Skeletal muscle cell (primary cell): ENCODE measurements around the gene AKR1D1.

Experiments used
- DNase-seq: peaks from one replicate; pipeline ENCODE4 v3.0.0-alpha.2; 2010; ENCODE audit warnings: low read depth
- H3K4me3 ChIP-seq: 2 replicates; pipeline ENCODE4 v1.5.1; 2011; ENCODE audit warnings: low read depth, mild to moderate bottlenecking, control low read depth, low read length, moderate library complexity

Gene AKR1D1

DNA sequence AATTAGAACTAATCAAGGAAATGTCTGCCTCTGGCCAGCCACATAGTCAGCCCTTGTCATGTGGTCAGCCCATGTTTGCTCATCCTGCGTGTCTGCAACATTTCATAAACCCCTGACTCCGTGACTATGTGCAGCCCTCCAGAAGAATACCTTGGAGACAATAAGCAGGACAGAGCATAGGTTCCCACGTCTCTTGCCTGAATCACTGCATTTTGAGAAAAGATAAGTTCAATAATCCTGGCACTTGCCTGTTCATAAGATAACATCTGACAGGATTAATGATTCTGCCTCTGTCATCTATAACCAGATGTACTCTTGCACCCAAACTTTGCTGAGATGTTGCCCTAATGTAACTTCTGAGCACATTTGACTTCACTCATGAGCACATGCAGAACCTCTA lies 78.4 kb downstream of the AKR1D1 start:
- H3K4me3 ChIP-seq, result no peak overlapping the region
- DNase-seq, result no peak

DNA sequence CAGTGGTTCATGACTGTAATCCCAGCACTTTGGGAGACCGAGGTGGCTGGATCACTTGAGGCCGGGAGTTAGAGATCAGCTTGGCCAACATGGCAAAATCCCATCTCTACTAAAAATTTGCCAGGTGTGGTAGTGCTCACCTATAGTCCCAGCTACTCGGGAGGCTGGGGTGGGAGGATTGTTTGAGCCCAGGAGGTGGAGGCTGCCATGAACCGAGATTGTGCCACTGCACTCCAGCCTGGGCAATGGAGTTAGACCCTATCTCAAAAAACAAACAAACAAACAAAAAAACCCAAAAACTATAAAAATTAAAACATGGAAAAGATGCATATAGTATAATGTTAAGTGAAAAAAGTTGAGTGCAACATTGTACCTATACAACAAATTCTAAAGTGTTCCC lies 81.4 kb downstream of the AKR1D1 start:
- no peak for DNase-seq
- H3K4me3 ChIP-seq, result no peak overlapping the region

DNA sequence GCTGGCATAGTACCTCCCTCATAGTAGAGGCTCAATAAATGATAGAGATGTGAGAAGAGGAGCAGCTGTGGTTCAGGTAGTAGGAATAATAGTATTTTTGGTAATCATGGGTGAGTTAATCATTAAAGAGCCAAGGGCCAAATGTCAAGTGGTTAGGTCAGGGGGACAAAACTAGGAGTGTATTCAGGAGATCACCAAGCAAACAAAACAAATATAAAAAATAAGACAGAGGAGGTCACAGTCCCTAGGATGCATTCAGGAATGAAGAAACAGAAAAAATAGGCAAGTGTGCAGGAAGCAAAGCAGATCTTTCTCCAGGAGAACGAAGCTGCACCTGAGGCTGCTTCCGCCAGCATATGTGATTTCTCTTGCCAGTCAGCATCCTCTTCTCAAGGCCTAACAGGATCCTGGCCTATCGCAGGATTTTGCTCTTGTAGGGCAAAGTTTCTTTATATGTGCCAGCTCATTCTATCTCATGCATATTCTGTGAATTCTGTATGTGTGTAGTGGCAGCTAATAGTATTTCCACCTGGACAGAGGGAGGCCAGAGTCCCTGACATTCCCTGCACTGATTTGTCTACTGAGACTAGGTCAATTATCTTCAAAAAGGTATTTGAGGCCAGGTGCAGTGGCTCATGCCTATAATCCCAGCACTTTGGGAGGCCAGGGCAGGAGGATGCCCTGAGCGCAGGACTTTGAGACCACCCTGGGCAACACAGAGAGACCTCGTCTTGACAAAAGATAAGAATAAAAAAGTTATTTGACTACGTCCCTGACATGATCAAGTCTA lies 82.7 kb downstream of the AKR1D1 start:
- no peak overlapping the region for H3K4me3 ChIP-seq

DNA sequence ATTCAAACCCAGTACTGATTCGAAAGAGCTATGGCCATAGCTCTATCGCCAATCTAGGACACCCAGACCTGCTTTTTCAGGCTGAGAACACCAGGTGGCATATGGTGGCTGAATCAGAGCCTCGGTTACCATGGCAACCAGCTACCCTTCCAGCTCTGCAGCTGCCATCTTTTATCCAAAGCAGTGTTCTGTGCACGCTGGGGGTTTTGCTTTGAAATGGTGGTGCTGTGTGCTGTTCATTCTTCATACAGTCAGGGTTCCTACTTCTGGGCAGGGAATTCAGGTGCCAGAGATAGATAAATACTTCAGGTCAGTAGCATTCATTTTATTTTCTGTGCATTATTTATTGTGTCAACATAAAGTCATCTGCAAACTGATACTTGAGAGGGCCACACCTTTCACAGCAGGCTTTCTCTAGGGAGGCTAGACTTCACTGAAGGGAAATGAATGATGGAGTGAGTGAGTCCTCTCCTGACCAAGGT lies 85.4 kb downstream of the AKR1D1 start:
- DNase-seq, result peak; percentile 65
- no peak overlapping the region for H3K4me3 ChIP-seq

More for the DNA sequence above, 82.7 kb downstream of the AKR1D1 start:
- DNase-seq, result no peak

DNA sequence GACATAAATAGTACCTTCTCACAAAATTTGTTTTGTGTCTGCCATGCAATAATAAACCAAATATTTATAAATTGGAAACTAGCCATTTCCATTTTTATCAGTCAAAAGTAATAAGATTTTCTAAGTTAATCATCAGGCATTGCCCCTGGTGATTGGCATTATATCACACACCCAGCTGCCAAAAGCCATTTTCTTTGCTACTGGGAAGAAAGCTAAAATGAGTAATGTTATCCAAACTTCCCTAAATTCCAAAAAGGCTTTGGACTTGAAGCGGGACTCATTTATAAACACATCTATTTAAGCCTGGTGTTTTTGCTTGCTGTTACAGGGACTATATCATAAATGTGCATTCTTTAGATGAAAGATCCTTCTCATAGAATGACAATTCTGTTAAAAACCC lies 86.0 kb downstream of the AKR1D1 start:
- H3K4me3 ChIP-seq, result no peak overlapping the region
- DNase-seq, result no peak

DNA sequence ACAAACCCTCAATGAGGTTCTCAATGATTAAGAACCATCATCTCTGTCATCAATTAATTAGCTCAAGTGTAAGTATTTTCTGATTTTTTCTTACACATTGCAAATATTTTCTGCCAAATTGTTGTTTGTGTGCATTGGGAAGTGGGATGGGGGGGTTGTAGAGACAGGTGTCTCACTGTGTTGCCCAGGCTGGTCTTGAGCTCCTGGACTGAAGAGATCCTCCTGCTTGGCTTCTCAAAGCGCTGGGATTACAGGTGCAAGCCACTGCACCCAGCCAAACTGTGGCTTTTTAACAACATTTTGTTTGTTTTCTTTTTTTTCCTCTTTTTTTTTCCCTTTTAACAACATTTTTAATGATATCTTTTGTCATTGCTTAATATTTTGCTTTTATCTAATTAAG lies 87.5 kb downstream of the AKR1D1 start:
- no peak overlapping the region for H3K4me3 ChIP-seq
- DNase-seq, result no peak

DNA sequence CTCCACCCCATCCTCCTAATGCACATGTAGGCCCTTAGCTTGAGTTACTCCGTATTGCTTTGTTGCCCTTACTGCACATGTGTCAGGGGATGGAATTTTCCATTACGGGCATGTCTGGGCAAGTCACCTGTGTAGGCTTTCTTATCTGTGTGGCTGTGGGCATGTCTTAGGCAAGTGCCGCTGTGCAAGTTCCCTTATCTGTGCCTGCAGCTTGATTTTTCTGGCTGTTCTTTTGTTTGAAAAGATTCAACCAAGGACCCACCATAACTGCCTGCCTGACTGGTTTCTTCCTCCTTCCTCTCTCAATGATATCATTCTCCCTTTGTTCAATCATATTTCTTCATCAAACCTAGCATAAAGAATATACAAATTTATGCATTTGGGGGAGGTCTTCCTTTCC lies 88.5 kb downstream of the AKR1D1 start:
- DNase-seq, result no peak
- no peak overlapping the region for H3K4me3 ChIP-seq

DNA sequence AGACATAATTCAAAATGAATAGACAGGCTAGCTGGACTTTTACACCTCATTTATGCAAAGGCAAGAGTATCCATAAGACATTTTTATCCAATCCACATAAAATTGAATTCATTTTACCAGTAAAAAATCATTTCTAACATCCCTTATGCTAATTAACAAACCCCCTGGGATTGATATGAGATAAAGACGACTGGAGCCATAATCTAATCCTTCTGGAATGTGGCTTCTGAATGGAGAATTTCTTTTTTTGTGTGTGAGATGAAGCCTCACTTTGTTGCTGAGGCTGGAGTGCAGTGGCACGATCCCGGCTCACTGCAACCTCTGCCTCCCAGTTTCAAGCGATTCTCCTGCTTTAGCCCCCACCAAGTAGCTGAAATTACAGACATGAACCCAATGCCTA lies 90.4 kb downstream of the AKR1D1 start:
- no peak overlapping the region for H3K4me3 ChIP-seq
- DNase-seq, result no peak

DNA sequence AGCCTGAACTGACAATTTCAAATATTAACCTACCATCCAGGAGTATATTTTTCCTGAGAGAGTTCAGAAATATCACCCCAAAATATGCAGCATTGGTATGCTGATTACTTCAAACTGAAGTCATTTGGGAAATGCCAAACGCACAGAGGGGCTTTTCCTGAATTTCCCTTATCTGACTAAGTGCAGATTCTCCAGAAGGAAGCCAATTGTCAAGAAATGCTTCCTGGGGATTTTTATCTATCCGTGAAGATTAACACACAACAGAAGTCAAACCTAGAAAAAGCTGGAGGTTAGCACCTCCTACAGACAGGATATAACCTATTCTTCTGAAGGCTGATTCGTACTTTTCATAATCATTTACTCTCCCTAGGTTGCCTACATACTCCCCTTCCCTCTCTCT lies 91.0 kb downstream of the AKR1D1 start:
- H3K4me3 ChIP-seq, result no peak overlapping the region
- no peak for DNase-seq

DNA sequence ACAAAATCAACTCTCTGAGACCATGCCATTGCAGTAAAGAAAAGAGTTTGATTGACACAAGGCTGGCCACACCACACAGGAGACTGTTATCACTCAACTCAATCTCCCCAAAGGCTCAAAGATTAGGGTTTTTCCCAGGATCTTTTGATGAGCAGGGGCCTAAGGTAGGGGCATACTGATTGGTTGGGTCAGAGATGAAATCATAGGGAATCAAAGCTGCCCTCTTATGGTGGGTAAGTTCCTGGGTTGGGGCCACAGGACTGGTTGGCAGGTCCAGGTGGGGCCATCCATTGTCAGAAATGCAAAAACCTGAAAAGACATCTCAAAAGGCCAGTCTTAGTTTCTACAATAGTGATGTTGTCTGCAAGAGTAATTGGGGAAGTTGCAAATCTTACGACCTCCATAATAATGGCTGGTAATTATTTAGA lies 91.6 kb downstream of the AKR1D1 start:
- no peak overlapping the region for H3K4me3 ChIP-seq
- no peak for DNase-seq
